COLO829 (cell line): ENCODE results near the gene STARD9.
A peak's percentile ranks its signal among the peaks of the same experiment; 100 is the strongest.

ENCODE experiments used
- DNase-seq: peaks from one replicate; pipeline ENCODE4 v3.0.0; 2012; ENCODE audit warnings: low spot score

Gene STARD9

DNA sequence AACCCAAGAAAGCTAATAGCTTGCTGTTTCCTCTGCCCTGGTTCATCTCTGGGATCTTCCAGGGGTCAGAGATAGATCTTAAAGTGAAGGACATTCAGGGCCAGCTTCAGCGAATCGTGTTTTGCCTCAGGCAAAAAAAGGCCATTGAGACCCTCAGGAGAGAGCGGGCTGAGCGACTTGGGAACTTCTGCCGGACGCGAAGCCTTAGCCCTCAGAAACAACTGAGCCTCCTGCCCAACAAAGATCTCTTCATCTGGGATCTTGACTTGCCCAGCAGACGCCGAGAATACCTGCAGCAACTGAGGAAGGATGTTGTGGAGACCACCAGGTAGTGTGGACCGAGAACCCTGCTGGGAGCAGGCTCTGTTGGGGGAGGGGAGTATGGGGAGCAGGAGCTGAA lies 119.0 kb downstream of the STARD9 start:
- no peak for DNase-seq

- no peak for DNase-seq
Observed at GRCh38 chr15:42695527-42696071, 120.2 kb downstream of the STARD9 start.

- DNase-seq = no peak
Observed at GRCh38 chr15:42696626-42697025, 121.2 kb downstream of the STARD9 start.

- peak; percentile 33 for DNase-seq
Observed at GRCh38 chr15:42704492-42704926, 129.1 kb downstream of the STARD9 start.

DNA sequence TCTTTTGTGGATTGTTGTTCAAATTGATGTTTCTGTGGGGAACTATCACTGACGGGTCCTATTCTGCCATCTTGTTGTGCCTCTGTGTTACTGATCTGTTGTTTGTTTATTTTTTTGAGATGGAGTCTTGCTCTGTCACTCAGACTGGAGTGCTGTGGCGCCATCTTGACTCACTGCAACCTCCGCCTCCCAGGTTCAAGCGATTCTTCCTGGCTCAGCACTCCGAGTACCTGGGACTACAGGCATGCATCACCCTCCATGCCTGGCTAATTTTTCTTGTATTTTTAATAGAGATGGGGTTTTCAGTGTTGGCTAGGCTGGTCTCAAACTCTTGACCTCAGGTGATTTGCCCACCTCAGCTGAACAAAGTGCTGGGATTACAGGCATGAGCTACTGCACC lies 129.9 kb downstream of the STARD9 start:
- DNase-seq = no peak

DNA sequence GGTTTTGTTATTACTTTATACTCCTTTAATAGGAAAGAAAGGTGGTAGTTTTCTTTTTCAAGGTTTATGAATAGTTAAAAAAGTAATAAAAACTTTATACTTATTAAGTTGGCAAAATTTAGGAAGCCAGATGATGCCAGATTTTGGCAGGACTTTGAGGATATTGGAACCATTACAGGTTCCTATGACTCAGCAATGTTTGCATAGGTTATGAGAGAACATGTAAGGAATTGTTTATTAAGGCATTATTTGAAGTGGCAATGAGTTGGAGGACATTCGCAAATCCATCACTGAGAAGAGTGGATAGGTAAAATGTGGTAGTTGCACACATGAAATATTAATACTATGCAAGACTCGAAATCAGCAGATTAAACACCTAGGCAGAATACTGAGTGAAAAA lies 131.7 kb downstream of the STARD9 start:
- DNase-seq = no peak

DNA sequence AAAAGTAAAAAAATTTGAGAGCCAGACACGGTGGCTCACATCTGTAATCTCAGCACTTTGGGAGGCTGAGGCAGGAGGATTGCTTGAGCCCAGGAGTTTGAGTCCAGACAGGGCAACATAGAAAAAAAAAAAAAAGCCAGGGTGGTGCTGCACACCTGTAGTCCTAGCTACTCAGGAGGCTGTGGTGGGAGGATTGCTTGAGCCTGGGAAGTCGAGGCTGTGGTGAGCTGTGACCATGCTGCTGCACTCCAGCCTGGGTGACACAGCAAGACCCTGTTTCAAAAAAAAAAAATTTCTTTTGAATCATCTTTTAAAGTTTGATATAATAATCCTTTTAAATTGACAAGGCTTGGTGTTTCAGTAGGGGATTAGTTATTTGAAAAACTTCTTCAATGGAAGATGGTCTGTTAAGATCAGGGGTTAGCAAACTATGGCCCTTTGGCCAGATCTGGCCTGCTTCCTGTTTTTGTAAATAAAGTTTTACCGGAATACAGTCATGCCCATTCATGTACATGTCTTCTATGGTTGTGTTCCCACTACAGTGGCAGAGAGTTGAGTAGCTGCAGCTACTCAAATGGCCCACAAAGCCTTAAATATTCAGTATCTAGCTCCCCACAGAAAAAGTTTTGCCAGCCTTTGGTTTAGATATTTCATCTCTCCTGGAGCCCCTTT lies 132.6 kb downstream of the STARD9 start:
- DNase-seq = no peak

GRCh38 chr15:42710662-42711061 lies 135.3 kb downstream of the STARD9 start:
- no peak for DNase-seq

GRCh38 chr15:42711746-42712145 lies 136.3 kb downstream of the STARD9 start:
- no peak for DNase-seq

- no peak for DNase-seq
Observed at GRCh38 chr15:42712584-42712983, 137.2 kb downstream of the STARD9 start.

DNA sequence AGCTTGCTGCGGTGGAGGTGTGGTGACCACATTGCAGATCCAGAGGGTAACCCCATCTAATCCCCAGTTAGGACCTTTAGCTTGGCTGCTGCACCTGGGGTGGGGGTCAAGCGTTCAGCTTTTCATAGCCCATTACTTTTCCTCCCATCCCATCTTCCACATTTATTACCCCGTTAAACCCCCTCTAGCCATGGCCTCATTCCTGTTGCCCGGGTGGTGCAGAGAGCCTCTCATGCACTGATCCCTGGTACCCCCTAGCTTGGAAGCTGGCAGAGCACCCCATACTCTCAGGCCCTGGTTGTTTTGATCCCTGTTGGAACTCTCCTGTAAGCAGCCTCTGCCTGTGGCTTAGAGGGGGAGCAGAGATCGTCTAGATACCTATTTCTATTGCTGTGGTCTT lies 140.7 kb downstream of the STARD9 start:
- DNase-seq = no peak

DNA sequence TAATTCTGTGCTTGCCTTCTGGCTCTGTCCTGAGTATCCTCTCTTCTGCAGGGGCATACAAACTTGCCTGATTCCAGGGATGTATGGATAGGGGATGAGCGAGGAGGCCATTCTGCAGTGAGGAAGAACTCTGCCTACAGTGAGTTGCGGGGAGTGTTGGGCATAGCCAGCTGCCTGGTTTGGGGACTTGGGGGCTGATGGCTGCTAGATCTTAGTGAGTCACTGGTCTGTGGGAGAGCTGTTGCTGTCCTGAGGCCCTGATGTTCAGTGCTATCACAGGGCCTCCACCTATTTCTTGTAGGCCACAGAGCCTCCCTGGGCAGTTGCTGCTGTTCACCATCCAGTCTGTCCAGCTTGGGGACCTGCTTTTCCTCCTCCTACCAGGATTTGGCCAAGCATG lies 141.2 kb downstream of the STARD9 start:
- no peak for DNase-seq

- no peak for DNase-seq
Observed at GRCh38 chr15:42719043-42719442, 143.6 kb downstream of the STARD9 start.

DNA sequence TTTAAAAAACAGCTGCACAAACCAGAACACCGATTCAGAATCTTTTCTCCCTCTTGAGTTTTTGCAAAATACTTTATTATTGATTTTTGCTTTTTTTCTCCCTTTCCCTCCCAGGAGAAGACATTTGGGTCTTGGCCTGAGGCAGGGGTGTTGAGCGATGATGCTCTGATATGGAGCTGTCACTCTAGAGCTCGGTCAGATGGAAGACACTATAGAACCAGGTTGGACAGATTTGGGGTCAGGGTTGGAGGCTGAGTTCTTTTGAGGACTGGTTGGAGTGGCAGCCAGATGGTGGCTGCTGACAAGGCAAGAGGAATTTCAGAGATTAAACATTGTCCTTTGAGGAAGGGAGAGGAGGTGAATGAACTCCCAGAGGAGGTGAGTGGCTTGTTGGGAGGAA lies 144.7 kb downstream of the STARD9 start:
- DNase-seq = no peak

- DNase-seq = no peak
Observed at GRCh38 chr15:42721016-42721415, 145.6 kb downstream of the STARD9 start.

DNA sequence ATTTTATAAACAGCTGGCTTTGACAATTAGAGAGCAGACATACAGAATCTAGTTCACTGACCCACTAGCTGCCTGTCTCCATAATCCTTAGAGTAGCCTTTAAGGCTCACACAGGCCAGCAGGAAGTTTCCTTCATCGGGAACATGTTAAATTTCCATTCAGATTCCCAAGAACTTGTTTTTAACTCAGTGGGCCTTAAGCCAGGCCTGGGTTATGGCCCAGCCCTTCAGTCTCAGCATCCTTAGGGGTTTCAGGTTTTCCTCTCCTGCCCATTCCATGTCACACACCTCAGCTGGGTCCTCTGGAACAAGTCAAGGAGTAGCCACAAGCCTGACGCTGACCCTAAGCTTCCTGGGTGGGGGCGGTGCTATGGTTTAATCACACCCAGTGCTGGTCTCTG lies 146.5 kb downstream of the STARD9 start:
- no peak for DNase-seq

- no peak for DNase-seq
Observed at GRCh38 chr15:42723068-42723467, 147.7 kb downstream of the STARD9 start.

DNA sequence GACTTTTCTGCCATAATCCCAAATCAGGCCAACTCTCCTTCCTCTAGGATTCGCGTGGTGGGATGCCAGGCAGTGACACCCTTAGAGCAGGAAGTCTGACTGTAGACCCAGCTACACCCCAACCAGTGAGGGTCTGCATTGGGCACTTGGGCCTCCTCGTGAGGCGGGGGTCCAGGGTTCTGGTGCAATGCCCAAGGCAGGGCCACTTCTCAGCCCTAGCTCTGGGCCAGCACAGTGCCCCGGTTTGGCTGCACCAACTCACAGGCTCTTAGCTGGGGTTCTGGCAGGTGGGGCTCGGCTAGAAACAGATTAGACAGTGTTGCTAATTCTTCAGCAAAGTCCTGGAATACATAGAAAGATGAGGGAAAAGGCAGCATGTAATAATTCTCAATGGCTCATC lies 148.9 kb downstream of the STARD9 start:
- DNase-seq = no peak

DNA sequence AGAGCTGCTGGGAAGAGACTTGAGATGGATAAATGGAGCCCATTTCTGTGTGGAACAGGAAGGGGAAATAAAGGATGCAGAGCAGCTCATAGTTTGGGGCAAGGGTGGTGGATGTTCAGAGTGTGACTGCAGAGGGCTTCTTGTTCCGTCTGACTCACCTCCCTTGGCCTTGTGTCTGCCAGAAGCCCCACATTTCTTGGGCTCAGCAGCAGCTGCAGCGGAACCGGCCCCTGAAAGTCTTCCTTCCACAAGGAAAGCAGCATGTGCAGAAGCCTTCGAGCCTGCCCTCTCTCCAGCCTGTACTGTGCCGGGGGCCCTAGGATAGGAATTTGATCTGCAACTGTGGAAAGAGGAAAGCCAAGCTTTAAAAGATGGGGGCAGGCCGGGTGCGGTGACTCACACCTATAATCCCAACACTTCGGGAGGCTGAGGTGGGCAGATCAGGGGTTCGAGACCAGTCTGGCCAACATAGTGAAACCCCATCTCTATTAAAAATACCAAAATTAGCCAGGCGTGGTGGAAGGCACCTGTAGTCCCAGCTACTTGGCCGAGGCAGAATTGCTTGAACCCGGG lies 150.0 kb downstream of the STARD9 start:
- no peak for DNase-seq

DNA sequence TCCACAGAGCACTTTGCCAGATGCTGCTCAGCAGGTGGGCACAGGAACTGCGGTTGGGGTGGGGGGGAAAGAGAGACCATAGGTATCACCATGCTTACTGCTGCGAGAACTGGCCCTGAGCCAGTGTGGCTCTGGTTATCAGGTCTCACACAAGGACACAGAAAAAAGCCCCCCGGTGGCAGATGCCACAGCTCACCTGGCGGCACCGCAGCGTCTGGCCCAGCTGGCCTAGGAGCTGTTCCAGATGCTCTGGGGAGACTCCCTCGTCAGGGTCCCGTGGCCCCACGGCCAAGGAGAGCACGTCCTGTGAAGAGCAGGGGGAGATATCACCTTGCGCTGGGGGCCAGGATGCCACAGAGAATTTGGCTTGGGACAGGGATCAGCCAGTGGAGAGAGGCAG lies 150.7 kb downstream of the STARD9 start:
- DNase-seq = no peak

GRCh38 chr15:42727750-42728381 lies 152.5 kb downstream of the STARD9 start:
- DNase-seq = no peak

GRCh38 chr15:42728560-42728959 lies 153.2 kb downstream of the STARD9 start:
- DNase-seq = no peak

DNA sequence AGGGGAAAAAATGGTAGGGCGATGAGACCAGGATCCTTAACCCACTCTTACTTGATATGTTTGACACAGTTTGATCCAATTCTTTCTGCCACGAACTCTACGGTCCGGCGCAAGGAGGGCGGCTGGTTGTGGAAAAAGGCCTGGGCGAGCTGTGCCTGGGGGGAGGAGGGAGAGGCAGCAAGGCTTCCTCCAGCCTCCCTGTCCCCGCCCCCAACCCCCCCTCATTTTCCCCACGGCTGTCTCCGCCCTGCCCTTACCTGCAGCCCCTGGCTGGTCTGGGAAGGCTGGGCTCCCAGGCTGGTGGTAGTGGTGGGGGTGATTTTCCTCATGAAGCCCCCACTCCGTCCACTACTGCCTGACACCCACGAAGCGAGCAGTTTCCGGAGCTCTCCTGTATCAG lies 153.6 kb downstream of the STARD9 start:
- no peak for DNase-seq
